ENCODE data around the gene MRPL27. TPM values are rescaled to one million over a fixed set of nuclear protein-coding genes. Genes with fewer than 3 reads are reported as not detected.
"Not testable (repeated sequence)": the region's sequence is repeated elsewhere in the genome, so short reads cannot be mapped to it uniquely, and the experiment has no call there.

MRPL27 gene
- polyA plus RNA-seq, 1 donor from 2014 or later: 118 TPM

GRCh38 chr17:50406578-50406977, 33.6 kb upstream of the MRPL27 start:
- Histone ChIP-seq H3K4me2 (ENCODE audit: low read length) (no peak overlapping the region), H3K27ac (ENCODE audit: low read length) (no peak overlapping the region), H4K20me1 (ENCODE audit: insufficient read depth) (no peaks in the 10 kb centered on the region), H3K9ac (ENCODE audit: low read length) (no peak overlapping the region), H3K27me3 (ENCODE audit: insufficient read depth, low read depth, low read length) (no peaks in the 10 kb centered on the region), H3K36me3 (ENCODE audit: insufficient read depth, low read length) (no peaks in the 10 kb centered on the region), H3K79me2 (replicated peaks; ENCODE audit: insufficient read depth, low read length) (no peaks in the 10 kb centered on the region), H3K9me2 (ENCODE audit: insufficient read depth, low read length) (no peaks in the 10 kb centered on the region), H3K4me3 (ENCODE audit: low read length) (no peak overlapping the region), H3K9me3 (ENCODE audit: low read length) (no peaks in the 10 kb centered on the region), H3F3A (ENCODE audit: insufficient read depth, low read length, poor library complexity, severe bottlenecking) (no peaks in the 10 kb centered on the region), H2AFZ (ENCODE audit: low read depth, low read length) (no peak overlapping the region)
- TF ChIP-seq POLR2AphosphoS5 (IDR thresholded peaks at IDR 0.05) (no peak), EZH2 (IDR thresholded peaks at IDR 0.05; ENCODE audit: borderline replicate concordance, insufficient read depth, low read length, poor library complexity, severe bottlenecking) (no peak), EP300 (conservative IDR thresholded peaks at IDR 0.05; ENCODE audit: poor library complexity, severe bottlenecking) (no peak), RAD21 (conservative IDR thresholded peaks at IDR 0.05) (no peak)

GRCh38 chr17:50405351-50405750, 32.4 kb upstream of the MRPL27 start:
- not testable (repeated sequence) for H3K79me2 ChIP-seq (replicated peaks; ENCODE audit: insufficient read depth, low read length); H4K20me1 ChIP-seq (ENCODE audit: insufficient read depth); H3K27ac ChIP-seq (ENCODE audit: low read length); H3K4me2 ChIP-seq (ENCODE audit: low read length); H3K9ac ChIP-seq (ENCODE audit: low read length); H3F3A ChIP-seq (ENCODE audit: insufficient read depth, low read length, poor library complexity, severe bottlenecking); H3K9me3 ChIP-seq (ENCODE audit: low read length); H2AFZ ChIP-seq (ENCODE audit: low read depth, low read length); H3K4me3 ChIP-seq (ENCODE audit: low read length); H3K36me3 ChIP-seq (ENCODE audit: insufficient read depth, low read length); H3K27me3 ChIP-seq (ENCODE audit: insufficient read depth, low read depth, low read length); H3K9me2 ChIP-seq (ENCODE audit: insufficient read depth, low read length)

- not testable (repeated sequence) for H2AFZ ChIP-seq (ENCODE audit: low read depth, low read length); H3K4me3 ChIP-seq (ENCODE audit: low read length); H3K36me3 ChIP-seq (ENCODE audit: insufficient read depth, low read length); H3F3A ChIP-seq (ENCODE audit: insufficient read depth, low read length, poor library complexity, severe bottlenecking); H3K9ac ChIP-seq (ENCODE audit: low read length); H3K27ac ChIP-seq (ENCODE audit: low read length); H3K9me2 ChIP-seq (ENCODE audit: insufficient read depth, low read length); H3K4me2 ChIP-seq (ENCODE audit: low read length); H3K9me3 ChIP-seq (ENCODE audit: low read length); H3K27me3 ChIP-seq (ENCODE audit: insufficient read depth, low read depth, low read length); H4K20me1 ChIP-seq (ENCODE audit: insufficient read depth)
- peaks cover 15% of the 10 kb centered on the region for H3K79me2 ChIP-seq (replicated peaks; ENCODE audit: insufficient read depth, low read length)
Observed at GRCh38 chr17:50399591-50399990, 26.6 kb upstream of the MRPL27 start.

- not testable (repeated sequence) for H3K4me3 ChIP-seq (ENCODE audit: low read length); H3K36me3 ChIP-seq (ENCODE audit: insufficient read depth, low read length); H3K9ac ChIP-seq (ENCODE audit: low read length); H3K9me2 ChIP-seq (ENCODE audit: insufficient read depth, low read length); H3K9me3 ChIP-seq (ENCODE audit: low read length); H3K27ac ChIP-seq (ENCODE audit: low read length); H4K20me1 ChIP-seq (ENCODE audit: insufficient read depth); H3K4me2 ChIP-seq (ENCODE audit: low read length); H3F3A ChIP-seq (ENCODE audit: insufficient read depth, low read length, poor library complexity, severe bottlenecking); H2AFZ ChIP-seq (ENCODE audit: low read depth, low read length); H3K27me3 ChIP-seq (ENCODE audit: insufficient read depth, low read depth, low read length)
- H3K79me2 ChIP-seq (replicated peaks; ENCODE audit: insufficient read depth, low read length): peaks cover 15% of the 10 kb centered on the region
Observed at GRCh38 chr17:50398672-50399071, 25.7 kb upstream of the MRPL27 start.

- H3K9ac ChIP-seq (ENCODE audit: low read length): no peak overlapping the region
- H3K27ac ChIP-seq (ENCODE audit: low read length): no peak overlapping the region
- no peaks in the 10 kb centered on the region for H3K27me3 ChIP-seq (ENCODE audit: insufficient read depth, low read depth, low read length)
- no peak overlapping the region for H2AFZ ChIP-seq (ENCODE audit: low read depth, low read length)
- H3K9me3 ChIP-seq (ENCODE audit: low read length): no peaks in the 10 kb centered on the region
- H3K36me3 ChIP-seq (ENCODE audit: insufficient read depth, low read length): no peaks in the 10 kb centered on the region
- H4K20me1 ChIP-seq (ENCODE audit: insufficient read depth): no peaks in the 10 kb centered on the region
- no peaks in the 10 kb centered on the region for H3F3A ChIP-seq (ENCODE audit: insufficient read depth, low read length, poor library complexity, severe bottlenecking)
- peaks cover 15% of the 10 kb centered on the region for H3K79me2 ChIP-seq (replicated peaks; ENCODE audit: insufficient read depth, low read length)
- peak overlapping the region; percentile 98 for H3K4me3 ChIP-seq (ENCODE audit: low read length)
- TF ChIP-seq POLR2AphosphoS5 (IDR thresholded peaks at IDR 0.05): no peak
- TF ChIP-seq SMC3 (conservative IDR thresholded peaks at IDR 0.05; ENCODE audit: poor library complexity): no peak
- no peak for TF ChIP-seq CTCF (IDR thresholded peaks at IDR 0.05; ENCODE audit: poor library complexity, severe bottlenecking)
- TF ChIP-seq MXI1 (conservative IDR thresholded peaks at IDR 0.05; ENCODE audit: poor library complexity, severe bottlenecking): no peak
- no peak for TF ChIP-seq TAF1 (IDR thresholded peaks at IDR 0.05; ENCODE audit: low read depth)
- no peak for TF ChIP-seq EZH2 (IDR thresholded peaks at IDR 0.05; ENCODE audit: borderline replicate concordance, insufficient read depth, low read length, poor library complexity, severe bottlenecking)
- TF ChIP-seq EP300 (conservative IDR thresholded peaks at IDR 0.05; ENCODE audit: poor library complexity, severe bottlenecking): no peak
- no peak for TF ChIP-seq RAD21 (conservative IDR thresholded peaks at IDR 0.05)
- H3K9me2 ChIP-seq (ENCODE audit: insufficient read depth, low read length): no peaks in the 10 kb centered on the region
- no peak overlapping the region for H3K4me2 ChIP-seq (ENCODE audit: low read length)
Observed at GRCh38 chr17:50397919-50398285, 24.9 kb upstream of the MRPL27 start.
